CD4-positive, alpha-beta T cell treated with Interleukin-6 for 4 hours (primary cell): ENCODE results near the gene USO1.
A peak's percentile ranks its signal among the peaks of the same experiment; 100 is the strongest.
"Not testable (repeated sequence)": the region's sequence is repeated elsewhere in the genome, so short reads cannot be mapped to it uniquely, and the experiment has no call there.

Experiments
- DNase-seq: peaks from one replicate; pipeline ENCODE4 v3.0.0-alpha.2; 2020; ENCODE audit warnings: mixed read lengths

The USO1 gene, protein sequence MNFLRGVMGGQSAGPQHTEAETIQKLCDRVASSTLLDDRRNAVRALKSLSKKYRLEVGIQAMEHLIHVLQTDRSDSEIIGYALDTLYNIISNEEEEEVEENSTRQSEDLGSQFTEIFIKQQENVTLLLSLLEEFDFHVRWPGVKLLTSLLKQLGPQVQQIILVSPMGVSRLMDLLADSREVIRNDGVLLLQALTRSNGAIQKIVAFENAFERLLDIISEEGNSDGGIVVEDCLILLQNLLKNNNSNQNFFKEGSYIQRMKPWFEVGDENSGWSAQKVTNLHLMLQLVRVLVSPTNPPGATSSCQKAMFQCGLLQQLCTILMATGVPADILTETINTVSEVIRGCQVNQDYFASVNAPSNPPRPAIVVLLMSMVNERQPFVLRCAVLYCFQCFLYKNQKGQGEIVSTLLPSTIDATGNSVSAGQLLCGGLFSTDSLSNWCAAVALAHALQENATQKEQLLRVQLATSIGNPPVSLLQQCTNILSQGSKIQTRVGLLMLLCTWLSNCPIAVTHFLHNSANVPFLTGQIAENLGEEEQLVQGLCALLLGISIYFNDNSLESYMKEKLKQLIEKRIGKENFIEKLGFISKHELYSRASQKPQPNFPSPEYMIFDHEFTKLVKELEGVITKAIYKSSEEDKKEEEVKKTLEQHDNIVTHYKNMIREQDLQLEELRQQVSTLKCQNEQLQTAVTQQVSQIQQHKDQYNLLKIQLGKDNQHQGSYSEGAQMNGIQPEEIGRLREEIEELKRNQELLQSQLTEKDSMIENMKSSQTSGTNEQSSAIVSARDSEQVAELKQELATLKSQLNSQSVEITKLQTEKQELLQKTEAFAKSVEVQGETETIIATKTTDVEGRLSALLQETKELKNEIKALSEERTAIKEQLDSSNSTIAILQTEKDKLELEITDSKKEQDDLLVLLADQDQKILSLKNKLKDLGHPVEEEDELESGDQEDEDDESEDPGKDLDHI

DNA sequence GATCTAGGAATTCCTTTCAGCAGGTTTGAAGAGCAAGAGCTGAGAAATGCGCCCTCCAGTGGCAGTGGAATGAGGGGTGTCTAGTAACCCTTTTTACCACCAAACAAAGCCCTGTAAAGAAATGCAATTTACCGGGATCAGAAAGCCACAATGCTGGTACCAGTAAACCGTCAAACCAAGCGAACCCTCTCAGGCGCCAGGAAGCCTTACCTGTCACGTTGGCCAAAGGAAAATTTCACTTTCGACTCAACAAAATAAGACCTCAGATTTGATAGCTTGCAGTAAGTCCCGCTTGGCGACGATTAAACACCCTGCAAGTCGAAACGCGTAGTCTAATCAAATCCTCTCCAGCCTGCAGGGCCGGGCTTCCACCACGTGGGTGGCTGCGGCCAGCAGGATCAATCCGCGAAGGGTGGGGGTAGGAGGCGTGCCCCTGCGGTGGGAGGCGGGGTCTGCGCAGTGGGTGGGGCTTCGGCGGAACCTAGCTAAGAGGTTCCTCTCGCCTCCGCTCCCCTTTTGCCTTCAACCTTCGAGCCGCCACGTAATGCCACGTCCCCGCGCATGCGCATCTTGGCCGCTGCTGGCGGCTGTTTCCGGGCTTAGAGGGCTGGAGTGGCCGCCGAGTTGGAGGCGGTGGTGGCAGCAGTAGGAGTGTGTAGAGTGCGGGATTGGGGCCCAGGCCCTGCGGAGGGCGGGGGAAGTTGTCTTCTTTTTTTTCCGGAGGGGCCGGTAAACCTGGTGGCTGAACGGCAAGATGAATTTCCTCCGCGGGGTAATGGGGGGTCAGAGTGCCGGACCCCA lies at the start of gene USO1:
TSS of gene USO1 (plus strand) at position 512 of the 801 bp plus-strand sequence. CDS start at position 755, 243 bp downstream.
- peak; percentile 98 for DNase-seq

DNA sequence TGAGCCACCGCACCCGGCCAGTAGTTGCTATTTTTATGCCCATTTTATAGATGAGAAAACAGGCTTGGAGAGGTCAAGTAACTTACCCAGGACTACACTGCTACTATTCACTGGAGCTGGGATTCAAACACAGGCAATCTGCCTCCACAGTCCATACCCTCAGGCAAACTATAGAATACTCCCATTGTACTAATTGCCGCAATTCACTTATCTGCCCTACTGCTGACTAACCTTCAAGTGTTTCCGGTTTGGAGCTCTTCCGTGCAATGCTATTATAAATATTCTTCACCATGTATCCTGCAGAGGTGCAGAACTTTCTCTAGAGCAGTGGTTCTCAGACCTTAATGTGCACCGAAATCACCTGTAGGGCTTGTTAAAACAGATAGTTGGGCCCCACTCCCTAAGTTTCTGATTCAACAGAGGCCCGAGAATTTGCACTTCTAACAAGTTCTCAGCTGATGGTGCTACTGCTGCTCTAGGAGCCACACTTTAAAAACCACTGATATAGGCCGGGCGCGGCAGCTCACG lies 49.3 kb upstream of the USO1 start:
- DNase-seq: no peak

- no peak for DNase-seq
These were observed 45.9 kb upstream of the USO1 start for GRCh38 chr4:75678473-75678872.

DNA sequence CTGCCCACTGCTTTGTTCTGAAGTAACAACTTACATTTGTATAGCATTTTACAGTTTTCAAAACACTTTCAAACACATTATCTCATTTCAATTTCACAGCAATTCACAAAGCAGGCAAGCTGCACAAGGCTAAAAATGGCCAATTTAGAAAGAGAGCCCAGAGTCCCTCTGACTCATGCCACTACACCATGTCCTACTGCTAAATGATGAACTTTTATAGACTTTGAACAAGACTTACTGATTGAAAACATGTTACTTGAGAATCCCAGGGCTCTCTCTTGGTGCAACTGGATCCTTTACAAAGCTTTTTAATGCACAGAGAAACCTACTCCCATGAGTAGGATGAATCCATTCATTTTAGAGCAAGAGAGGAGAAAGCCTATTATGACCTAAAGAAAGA lies 45.4 kb upstream of the USO1 start:
- no peak for DNase-seq

GRCh38 chr4:75679876-75680575 lies 44.4 kb upstream of the USO1 start:
- DNase-seq: no peak

- DNase-seq: no peak
These were observed 40.8 kb upstream of the USO1 start for GRCh38 chr4:75683482-75684155.

- DNase-seq: no peak
These were observed 38.7 kb upstream of the USO1 start for GRCh38 chr4:75685546-75686189.

- peak; percentile 57 for DNase-seq
These were observed 38.0 kb upstream of the USO1 start for GRCh38 chr4:75686346-75686745.

- not testable (repeated sequence) for DNase-seq
These were observed 37.3 kb upstream of the USO1 start for GRCh38 chr4:75687125-75687524.

DNA sequence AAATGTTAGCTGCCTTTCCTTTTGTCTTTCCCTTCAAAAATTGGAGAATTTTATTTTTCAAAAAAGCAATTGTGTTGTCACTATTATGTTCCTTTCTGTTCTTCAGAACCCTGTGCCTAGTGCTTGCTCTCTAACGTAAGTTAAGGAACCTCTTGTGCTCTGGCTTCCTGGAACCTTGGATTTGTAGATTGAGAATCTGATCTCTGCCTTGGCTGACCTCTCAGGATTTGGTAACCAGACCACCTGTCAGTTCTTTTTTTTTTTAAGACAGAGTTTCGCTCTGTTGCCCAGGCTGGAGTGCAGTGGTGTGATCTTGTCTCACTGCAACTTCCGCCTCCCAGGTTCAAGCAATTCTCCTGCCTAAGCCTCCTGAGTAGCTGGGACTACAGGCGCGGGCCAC lies 32.3 kb upstream of the USO1 start:
- not testable (repeated sequence) for DNase-seq

GRCh38 chr4:75696071-75696470 lies 28.3 kb upstream of the USO1 start:
- DNase-seq: no peak

DNA sequence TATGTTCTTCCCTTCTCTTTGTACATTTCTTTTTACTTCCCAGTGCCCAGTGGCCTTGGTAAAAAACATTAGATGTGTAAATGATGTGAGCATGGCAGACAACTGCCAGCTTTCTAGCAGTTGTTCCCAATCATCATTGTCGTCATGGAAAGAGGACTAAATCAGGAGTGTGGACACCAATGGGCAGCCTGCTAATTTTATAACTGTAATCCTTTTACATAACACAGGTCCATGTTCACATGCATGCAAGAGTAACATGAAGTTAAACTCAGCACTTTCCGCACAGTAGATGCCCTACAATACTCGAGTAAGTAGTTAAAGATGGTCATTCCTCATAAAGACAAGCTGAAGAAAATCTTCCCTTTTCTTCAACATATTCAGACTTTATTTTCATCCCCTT lies 27.8 kb upstream of the USO1 start:
- DNase-seq: no peak

GRCh38 chr4:75698162-75698962 lies 26.0 kb upstream of the USO1 start:
- DNase-seq: no peak

DNA sequence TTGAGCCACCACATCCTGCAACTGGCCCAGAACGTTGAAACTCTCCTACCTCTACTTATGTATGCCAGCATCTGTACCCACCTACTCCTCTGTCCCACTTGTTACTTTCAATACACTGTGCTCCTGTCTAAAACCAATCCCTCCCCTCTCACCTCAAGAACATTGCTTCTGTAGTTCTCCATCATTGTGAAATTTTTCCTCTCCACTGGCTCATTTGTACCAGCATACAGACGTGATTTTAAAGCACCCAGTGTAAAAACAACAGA lies 25.5 kb upstream of the USO1 start:
- no peak for DNase-seq

DNA sequence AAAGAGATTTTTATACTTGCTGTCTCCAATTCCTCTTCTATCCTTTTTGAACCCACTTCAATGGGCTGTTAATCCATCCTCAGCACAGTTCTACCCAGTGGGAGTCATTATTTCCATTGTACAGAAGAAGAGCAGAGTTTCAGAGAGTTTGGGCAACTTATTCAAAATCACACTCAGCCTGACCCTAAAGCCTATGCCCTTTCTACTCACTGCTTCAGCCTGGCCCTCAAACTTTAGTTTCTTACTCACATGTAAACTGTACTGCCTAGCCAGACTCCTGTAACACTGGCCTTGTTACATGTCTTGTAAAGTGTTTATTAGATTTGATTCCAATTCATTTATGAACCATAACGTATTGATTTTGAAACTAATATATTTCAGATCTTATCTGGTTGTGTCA lies 25.1 kb upstream of the USO1 start:
- no peak for DNase-seq

DNA sequence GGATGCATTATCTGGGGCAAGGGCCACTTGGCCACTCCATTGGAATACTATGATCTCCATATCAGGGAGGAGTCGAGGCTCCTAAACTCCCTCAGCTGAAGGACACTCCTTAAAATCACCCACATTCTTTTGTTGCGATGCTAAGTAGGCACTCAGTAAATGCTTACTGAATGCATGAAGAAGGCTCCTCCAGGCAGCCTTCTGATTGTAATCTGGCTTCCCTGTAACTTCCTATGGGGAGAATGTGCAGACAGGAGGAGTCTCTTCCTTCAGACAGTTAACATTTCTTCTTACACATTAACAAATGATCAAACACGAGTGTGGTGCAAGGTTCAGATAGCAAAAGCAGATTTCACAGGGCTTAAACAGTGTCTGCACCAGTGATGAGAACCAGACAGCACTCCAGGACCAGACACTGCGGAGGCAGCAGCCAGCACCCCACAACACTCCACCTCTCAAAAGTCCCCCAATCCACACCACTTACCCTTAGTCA lies 21.4 kb upstream of the USO1 start:
- DNase-seq: no peak

GRCh38 chr4:75705198-75705977 lies 19.0 kb upstream of the USO1 start:
- no peak for DNase-seq

- DNase-seq: peak; percentile 51
These were observed 16.1 kb upstream of the USO1 start for GRCh38 chr4:75708218-75708691.

DNA sequence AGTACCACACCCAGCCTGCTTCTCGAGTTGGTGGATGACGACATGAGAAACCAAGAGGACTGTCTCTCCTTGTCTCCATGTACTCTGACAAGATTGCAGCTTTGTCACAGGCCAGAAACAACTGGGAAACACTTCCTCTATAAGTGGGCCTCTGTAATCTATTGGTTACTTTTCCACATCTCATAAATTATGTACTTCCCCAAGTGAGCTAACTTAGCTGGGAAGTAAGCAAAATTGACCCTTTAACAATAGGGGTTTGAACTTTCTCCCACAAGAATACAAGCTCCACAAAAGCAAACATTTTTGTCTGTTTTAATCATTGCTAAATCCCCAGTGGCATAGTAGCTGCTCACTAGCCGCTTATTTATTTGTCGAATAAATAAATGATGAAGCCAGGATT lies 14.1 kb upstream of the USO1 start:
- DNase-seq: no peak
